HG03558 (cell line): ENCODE results near the gene NFYC.

Experiments used
- ATAC-seq: cut with Tn5 transposase; IDR thresholded peaks from one replicate; pipeline ENCODE4 v1.9.1; 2021; ENCODE audit warnings: moderate number of reproducible peaks; ENCODE audit not compliant: unreplicated experiment; ENCODE audit errors: extremely low read depth

The NFYC gene

DNA sequence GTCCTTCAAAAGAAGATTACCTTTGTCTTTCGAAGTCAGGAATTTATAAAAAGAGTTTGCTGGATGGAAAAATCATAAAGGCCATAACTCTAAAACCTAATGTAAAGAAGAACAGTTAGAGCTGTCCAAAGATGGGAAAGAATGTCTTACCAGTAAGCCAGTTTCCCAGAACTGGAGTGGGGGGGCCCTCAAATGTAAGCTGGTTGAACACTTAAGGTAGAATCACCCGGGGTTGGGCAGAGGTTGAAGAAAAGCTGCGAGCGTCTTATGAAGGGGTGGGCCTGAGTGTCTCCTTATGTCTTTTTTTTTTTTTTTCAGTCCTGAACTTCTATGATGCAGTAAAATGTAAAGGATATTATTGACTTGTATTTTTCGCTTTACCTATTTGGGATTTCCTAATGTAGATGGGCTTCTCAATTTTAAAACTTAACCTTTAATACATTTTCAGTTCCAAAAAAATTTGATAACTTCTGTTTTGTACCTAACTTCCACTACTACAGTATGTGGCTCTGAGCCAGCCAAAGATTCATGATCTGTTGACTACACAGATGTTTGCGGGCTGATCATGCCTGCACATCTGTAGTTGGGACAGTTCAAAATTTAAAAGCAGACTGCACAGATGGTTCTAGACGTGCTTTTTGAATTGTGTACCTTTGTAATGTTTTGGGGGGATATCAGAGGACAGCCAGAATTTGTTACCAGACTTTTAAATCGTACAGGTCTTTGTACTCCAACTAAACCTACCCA, 43.6 kb downstream of the NFYC start:
- ATAC-seq: no peak

DNA sequence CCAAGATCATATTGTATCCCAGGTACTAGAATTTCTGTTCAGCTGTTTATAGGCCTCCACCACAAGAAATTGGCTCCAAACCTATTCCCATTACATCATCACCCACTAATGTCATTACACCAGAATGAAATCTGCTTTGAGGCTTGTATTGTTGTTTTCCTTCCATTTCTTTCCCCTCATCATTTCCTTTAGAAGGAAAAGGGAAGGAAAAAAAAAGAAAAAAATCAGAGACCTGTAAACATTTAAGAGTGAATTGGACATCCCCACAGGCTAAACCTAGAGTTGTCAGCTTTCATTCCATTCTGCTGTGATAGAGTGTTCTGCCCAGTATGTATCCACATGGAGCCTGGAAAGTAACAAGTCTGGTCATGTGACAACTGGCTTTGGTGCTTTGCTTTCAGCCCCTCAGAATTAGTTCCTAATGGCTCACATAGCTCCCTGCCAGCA, 44.6 kb downstream of the NFYC start:
- ATAC-seq: no peak

DNA sequence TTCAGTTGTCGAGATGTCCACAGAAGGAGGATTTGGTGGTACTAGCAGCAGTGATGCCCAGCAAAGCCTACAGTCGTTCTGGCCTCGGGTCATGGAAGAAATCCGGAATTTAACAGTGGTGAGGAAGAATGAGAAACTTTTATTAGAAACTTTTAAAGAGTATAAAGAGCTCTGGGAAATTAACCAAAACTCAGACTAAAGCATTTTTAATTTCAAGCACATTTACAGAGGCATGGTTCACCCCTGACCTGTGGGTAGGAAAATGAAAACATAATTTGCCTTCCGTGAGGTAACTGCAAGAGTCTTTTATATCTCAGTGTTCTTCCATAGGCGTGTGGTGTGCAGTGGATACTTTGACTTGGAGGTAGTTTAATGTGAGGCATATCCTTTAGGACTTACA, 47.3 kb downstream of the NFYC start:
- ATAC-seq: no peak

DNA sequence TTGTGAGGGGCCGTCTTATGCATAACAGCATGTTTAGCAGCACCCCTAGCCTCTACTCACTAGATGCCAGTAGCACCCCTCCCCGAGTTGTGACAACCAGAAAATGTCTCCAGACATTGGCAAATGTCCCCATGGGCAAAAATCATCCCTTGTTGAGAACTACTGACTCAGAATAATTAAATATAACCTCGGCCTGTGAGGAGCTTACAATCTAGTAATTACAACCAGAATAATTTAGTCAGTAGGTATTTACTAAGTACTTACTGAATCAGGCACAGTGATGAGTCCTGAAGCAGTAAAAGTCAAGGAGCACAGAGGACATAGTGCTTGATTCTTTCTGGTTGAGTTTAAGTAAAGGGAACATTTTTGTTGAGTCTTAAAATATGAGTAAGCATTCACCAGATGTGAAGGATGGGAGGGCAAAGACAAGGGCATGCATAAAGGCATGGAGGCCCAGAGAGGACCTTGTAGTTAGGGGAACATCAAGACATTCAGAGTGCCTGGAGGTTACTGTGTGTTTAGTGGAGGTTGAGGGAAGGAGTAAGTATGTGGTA, 48.0 kb downstream of the NFYC start:
- no peak for ATAC-seq

DNA sequence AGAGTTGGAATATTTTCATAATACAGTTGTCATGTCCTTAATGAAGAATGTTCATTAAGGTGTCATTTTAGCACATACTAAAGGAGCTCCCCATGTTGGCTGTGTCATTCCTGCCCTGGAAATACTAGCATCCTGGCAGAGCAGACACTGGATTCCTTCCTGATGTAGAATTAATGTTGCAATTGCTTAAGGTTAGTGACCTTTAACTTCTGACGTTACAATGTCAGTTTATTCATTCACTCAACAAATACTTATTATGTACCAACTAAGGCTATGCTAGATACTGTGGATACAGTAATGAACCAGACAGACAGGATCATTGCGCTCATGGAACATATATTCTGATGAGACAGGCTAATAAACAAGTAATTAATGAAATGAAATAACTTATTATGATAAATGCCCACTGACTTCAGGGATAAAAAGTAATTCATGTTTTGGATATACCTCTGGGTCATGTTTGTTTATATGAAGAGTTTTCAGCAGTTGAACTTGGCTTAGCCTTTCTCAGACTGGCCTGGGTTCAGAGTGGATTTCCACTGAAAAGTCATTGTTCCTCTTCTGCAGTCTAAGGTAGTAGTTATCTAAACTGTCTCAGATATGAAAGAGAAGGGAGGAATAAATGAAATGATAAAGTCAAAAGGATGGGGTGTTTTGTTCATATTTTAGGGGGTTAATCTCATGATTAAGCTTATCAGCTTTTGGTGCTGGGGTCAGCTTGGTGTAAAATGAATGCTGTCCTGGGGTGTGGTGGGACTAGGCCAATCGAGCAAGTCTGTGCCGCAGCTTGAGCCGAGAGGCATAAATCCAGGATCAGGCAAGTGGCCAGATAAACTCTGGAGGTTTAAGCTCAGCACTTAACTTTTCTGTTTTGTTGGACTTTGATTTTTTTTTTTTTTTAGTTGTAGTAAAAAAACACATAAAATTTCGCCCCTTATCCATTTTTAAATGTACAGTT, 48.8 kb downstream of the NFYC start:
- ATAC-seq: no peak

DNA sequence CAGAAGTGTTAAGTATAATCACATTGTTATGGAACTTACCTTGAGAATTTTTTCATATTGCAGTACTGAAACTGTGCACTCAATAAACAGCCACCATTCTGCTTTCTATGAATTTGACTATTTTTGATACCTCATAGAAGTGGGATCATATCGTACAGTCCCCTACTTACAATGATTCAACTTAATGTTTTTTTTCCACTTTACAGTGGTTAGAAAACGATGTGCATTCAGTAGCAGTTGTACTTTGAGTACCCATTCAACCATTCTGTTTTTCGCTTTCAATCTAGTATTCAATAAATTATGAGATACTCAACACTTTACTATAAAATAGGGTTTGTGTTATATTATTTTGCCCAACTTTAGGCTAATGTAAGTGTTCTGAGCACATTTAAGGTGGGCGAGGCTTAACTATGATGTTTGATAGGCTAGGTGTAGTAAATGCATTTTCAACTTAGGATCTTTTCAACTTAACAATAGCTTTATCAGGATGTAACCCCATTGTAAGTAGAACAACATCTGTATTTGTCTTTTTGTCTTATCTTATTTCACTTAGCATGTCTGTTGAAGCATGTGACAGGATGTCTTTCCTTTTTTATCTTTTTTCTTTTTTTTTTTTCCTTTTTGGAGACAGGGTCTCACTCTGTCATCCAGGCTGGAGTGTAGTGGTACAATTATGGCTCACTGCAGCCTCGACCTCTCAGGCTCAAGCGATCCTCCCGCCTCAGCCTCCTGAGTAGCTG, 49.7 kb downstream of the NFYC start:
- no peak for ATAC-seq

DNA sequence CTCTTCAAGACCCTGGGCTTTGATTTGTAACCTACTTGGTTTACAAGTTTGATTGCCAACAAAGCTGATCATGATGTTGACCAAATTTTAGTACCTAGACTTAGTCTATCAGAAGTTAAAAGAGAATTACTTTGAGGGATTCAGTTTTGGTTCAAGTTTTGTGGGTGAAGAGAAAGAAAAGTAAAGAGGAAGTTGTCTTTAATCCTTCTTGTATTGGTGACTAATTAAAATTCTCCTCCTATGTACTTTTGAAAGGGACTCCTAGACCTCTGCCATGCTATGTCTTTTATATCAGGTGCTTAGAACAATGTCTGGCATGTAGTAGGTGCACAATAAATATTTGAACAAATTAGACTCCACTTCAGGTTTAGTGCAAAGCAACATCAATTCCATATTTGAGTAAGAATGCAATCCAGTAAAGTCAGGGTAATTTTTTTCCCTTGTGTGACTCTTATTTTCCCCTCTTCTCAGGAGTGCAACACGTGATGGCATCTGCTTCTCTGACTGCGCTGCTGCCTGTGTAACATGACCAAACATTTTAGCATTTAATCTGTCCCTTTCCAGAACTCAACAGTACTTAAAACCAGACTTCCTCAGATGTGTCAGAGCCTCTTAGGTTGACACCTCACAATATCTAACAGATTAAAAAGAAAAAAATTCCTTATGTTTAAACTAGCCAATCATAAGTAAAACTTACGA, 51.0 kb downstream of the NFYC start:
- ATAC-seq: no peak

DNA sequence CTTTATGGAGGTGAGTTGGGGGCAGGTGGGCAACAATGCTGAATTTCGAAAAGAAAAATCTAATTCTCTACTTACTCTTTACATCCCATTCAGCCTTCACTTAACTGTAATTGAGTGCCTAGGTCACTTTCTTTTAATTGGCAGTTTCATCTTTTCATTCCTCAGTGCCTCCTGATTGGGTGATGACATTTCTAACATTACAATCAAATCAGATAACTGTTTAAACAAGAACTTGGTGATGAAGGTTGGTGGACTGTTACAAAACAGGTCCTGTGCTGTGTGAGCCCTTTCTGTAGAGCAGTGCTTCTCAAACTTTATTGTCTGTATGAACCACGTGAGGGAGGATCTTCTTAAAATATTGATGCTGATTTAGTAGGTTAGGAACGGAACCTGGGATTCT, 51.9 kb downstream of the NFYC start:
- no peak for ATAC-seq

DNA sequence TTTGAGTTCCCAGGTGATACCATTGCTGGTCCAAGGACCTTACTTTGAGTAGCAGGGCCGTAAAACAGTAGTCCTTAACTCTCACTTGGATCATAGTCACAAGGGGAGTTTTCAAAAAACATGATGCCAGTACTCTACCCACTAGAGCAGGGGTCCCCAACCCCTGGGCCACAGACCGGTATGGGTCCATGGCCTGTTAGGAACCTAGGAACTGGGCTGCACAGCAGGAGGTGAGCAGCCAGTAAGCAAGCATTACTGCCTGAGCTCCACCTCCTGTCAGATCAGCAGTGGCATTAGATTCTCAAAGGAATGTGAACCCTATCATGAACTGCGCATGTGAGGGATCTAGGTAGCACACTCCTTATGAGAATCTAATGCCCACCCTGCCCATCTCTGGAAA, 52.4 kb downstream of the NFYC start:
- no peak for ATAC-seq

DNA sequence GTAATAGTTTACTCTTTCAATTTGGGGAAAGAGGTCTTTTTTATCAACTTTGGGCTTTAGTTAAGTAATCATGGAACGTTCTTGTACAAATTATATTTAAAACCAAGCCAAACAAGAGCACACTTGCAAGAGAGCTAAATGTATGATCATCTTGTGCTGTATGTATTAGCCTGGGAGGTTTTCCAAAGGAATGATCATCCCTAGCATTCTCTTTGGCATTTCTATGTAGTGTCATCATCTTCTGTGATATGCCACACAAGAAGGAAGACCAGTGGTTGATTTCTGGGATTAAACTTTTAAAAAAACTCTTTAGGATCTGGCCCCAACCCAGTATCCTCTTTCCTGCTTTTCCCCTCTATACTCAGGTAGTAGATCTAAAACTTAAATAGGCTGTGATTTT, 53.7 kb downstream of the NFYC start:
- no peak for ATAC-seq

DNA sequence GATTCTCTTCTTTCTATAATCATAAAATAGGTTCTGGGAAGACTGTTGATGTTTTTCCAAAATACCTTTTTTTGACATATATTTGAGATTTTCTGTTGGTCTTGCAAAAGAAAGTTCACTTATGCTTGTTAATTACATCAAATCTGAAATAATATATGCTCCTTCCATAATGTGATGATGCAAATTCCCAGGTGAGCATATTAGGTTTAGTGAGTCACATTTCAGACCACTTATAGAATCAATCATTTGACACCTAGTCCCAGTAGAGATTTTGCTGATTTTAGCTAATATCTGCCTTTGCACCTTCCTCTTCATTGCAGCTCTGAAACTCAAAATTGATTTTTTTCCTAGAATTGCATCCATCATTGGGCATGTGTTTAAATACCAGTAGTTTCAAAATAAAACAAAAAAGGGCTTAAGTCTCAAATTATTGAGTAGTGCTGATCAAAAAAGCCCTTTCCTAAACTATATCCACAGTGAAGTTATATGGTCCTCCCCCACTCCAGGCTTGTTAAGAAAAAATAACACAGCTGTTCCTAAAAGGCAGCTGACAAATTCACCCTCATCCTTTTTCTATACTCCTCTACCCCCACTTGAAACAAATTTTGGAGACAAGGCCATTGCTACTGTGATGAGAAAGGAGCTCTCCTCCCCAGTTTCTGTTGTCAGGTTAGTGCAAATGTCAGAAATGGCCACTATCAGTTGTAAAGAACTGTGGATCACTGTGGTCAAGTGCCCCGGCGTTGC, 55.0 kb downstream of the NFYC start:
- no peak for ATAC-seq

DNA sequence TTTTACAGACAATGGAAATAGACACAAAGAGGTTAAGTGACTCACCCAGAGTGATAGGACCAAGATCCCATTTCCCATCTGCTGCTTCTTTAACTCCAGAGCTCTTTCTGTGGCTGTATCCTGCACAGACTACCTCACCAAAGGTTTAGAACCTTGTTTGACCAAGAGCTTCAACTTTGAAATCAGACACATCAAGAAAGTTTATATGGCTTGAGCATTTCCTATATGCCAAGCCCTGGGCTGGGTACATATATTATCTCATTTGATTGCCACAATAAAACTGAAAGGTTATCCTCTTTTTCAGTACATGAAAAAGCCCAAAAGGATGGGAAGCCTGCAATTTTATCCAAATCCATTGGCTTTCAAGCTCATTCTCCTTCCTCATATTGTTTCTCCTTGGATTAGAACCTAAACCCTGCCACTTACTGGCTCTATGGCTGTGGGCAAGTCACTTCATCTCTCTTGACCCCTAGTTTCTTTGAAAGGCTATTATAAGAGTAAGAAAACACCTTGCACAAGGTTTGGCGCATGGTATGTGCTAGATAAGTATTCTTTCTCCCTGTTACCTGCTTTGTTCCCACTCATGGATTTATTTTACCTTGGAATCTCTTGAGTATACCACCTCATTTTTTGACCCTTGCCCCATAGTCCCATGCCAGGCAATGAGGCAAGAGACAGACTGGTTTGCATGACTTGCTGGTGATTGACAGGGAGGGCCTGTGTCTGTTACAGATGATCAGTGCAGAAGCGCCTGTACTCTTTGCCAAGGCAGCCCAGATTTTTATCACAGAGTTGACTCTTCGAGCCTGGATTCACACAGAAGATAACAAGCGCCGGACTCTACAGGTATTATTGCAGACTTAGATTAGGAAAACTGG, 57.6 kb downstream of the NFYC start:
- no peak for ATAC-seq

DNA sequence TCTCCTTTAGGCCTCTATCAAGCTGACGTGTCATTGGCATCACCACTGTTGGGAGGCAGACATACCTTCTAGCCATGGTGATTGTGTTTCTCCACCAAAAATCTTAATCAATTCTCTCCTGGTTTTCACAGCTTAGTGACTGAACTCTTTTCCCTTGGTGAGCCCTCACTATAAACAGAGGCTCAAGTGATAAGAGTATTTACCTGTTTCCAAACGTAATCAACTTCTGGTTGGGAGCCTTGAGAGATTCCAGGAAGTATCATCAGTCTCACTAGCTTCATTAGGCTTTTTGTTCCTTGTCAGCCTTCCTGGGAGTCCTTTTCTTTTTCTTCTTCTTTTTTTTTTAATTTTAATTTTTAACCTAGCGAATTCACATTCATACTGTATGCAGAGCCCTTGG, 58.3 kb downstream of the NFYC start:
- no peak for ATAC-seq

DNA sequence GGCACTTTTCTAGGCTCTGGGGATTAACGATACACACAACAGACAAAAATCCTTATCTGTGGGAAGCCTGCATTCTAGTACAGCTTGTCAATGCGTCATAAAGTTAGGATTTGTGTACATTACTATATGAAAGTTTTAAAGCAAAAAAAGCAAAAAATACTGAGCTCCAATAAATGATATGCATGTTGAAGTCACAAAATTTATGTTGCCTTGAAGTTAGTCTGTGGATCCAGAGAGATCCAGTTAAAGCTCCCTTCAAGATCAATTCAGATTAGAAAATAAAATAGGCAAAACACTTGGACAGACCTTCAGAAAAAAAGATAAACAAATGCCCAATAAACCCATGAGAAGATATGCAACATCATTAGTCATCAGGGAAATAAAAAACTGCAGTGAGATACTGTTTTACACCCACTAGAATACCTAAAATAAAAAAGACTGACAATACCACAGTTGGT, 59.0 kb downstream of the NFYC start:
- no peak for ATAC-seq

DNA sequence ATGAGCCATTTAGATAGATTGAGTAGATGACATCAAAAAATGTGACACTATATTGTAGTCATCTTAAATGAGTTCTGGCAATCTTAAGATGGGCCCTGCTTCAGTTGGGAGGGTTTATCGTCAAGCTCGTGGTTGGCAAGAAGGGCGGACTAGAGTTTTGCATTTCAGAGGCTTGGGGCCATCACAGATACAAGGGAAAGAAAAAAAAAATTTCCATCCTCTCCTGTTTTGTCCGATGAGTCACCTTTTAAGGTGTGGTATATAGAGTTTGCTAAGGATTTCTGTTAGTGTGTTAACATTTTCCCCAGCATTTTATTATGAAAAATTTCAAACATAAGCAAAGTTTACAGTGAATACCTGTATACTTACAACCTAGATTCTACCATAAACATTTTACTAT, 60.3 kb downstream of the NFYC start:
- no peak for ATAC-seq

DNA sequence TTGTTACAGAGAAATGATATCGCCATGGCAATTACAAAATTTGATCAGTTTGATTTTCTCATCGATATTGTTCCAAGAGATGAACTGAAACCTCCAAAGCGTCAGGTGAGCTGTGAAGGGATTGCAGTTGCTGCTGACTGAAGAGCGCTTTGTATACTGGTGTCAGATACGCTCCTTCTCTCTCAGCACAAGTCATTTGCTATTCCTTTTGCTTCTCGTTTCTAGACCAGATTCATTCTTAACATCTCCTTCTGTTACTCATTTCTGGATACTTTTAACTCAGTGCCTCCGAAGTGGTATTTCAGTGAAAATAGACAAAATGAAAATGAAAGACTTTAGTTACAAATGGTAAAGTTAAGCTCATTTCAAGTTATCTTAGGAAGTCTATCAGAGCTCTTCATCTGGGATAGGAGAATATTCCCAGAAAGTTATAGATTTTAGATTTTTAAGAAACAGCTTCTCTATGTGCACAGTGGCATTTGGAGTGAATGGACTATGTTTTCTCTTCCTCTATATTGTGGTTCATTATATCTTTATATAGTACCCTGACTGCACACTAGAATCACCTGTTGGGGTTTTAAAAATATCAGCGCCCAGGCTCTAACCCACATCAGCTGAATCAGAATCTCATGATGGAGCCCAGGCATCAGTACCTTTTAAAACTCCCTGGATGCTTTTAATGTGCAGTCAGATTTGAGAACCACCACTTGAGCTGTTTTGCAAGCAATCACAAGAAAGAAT, 61.8 kb downstream of the NFYC start:
- ATAC-seq: no peak

DNA sequence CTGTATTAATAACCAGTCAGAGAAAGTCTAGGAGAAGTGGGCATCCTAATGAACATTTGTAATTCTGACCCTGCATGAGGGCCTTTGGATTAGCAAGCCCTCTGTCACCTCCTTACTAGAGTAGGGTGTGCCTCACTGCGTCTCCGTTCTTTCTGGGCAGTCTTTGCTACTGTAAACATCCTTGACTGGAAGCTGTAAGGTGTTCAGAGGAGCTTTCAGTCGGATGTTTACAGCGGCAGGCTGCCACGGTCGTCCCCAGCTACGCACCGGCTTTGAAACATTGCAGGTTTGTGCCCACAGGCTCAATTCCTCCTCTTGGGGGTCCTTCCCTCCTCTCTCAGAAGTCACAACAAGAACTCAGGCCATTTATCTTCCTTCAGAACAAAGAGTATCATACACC, 62.7 kb downstream of the NFYC start:
- no peak for ATAC-seq

DNA sequence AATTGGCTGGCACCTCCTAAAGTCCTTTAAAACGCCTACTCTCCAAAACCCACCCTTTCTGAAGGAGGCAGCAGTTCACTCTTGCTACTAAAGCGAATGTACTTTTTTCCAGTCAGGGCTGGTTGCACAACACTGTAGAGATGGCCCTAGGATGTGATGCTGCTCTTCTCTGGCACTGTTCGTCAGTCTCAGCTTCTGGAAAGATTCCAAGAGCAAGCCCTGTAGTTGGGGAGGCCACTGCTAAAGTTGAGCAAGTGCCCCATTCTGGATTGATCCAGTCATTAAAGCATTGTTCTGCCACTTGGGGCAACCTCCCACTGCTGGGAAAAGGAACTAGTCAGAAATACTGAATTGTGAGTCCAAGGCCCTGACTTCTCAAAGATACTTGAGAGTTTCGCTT, 63.6 kb downstream of the NFYC start:
- ATAC-seq: no peak
